Measurements from ENCODE around the gene ME3.

- TF ChIP-seq CREM (CRISPR knock-in tag; IDR thresholded peaks at IDR 0.05) (no peak), CTCF (IDR thresholded peaks at IDR 0.05) (no peak), MXD4 (CRISPR knock-in tag; IDR thresholded peaks at IDR 0.05; ENCODE audit: borderline replicate concordance) (no peak), TCF7 (CRISPR knock-in tag; IDR thresholded peaks at IDR 0.05; ENCODE audit: low read depth) (no peak), ATF2 (CRISPR knock-in tag; IDR thresholded peaks at IDR 0.05; ENCODE audit: borderline replicate concordance, low read depth) (no peak), MAX (CRISPR knock-in tag; IDR thresholded peaks at IDR 0.05) (no peak), GABPB1 (CRISPR knock-in tag; IDR thresholded peaks at IDR 0.05) (no peak), ERG (CRISPR knock-in tag; IDR thresholded peaks at IDR 0.05) (no peak), ZBTB21 (CRISPR knock-in tag; IDR thresholded peaks at IDR 0.05; ENCODE audit: borderline replicate concordance) (no peak)
- TF ChIP-seq, protein P1, sequence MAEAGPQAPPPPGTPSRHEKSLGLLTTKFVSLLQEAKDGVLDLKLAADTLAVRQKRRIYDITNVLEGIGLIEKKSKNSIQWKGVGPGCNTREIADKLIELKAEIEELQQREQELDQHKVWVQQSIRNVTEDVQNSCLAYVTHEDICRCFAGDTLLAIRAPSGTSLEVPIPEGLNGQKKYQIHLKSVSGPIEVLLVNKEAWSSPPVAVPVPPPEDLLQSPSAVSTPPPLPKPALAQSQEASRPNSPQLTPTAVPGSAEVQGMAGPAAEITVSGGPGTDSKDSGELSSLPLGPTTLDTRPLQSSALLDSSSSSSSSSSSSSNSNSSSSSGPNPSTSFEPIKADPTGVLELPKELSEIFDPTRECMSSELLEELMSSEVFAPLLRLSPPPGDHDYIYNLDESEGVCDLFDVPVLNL (CRISPR knock-in tag; IDR thresholded peaks at IDR 0.05; ENCODE audit: borderline replicate concordance, low read depth), result no peak
These were observed 36.1 kb downstream of the ME3 start for GRCh38 chr11:86636275-86636674.
